Activated CD8-positive, alpha-beta memory T cell treated with anti-CD3 and anti-CD28 coated beads for 4 hours (primary cell): ENCODE results near the gene ZNF385B.

Experiments used
- DNase-seq, 2 donors: peaks; one replicate each; pipeline ENCODE4 v3.0.0-alpha.2; 2020; ENCODE audit warnings: low read depth in 2 of 2

ZNF385B gene

GRCh38 chr2:179554639-179555386 lies 306.6 kb downstream of the ZNF385B start:
- DNase-seq = no peak

GRCh38 chr2:179553382-179553781 lies 308.0 kb downstream of the ZNF385B start:
- no peak for DNase-seq

GRCh38 chr2:179551539-179552045 lies 309.8 kb downstream of the ZNF385B start:
- DNase-seq = no peak

GRCh38 chr2:179550849-179551248 lies 310.6 kb downstream of the ZNF385B start:
- no peak for DNase-seq

GRCh38 chr2:179550214-179550613 lies 311.2 kb downstream of the ZNF385B start:
- DNase-seq = no peak

GRCh38 chr2:179546656-179547055 lies 314.8 kb downstream of the ZNF385B start:
- no peak for DNase-seq

- DNase-seq = no peak
Measured at GRCh38 chr2:179545024-179545423, 316.4 kb downstream of the ZNF385B start.

GRCh38 chr2:179543361-179543901 lies 318.0 kb downstream of the ZNF385B start:
- no peak for DNase-seq

- DNase-seq = no peak
Measured at GRCh38 chr2:179541586-179541985, 319.8 kb downstream of the ZNF385B start.

GRCh38 chr2:179539124-179539511 lies 322.3 kb downstream of the ZNF385B start:
- no peak for DNase-seq

GRCh38 chr2:179538406-179539123 lies 322.8 kb downstream of the ZNF385B start:
- no peak for DNase-seq

GRCh38 chr2:179536185-179536584 lies 325.2 kb downstream of the ZNF385B start:
- DNase-seq = no peak

GRCh38 chr2:179533875-179534274 lies 327.5 kb downstream of the ZNF385B start:
- DNase-seq = no peak

GRCh38 chr2:179532863-179533278 lies 328.5 kb downstream of the ZNF385B start:
- no peak for DNase-seq

- DNase-seq = no peak
Measured at GRCh38 chr2:179528576-179529069, 332.8 kb downstream of the ZNF385B start.

GRCh38 chr2:179525340-179525739 lies 336.1 kb downstream of the ZNF385B start:
- no peak for DNase-seq

- DNase-seq = no peak
Measured at GRCh38 chr2:179524809-179525339, 336.5 kb downstream of the ZNF385B start.

GRCh38 chr2:179521944-179522343 lies 339.5 kb downstream of the ZNF385B start:
- DNase-seq = no peak

GRCh38 chr2:179518830-179519229 lies 342.6 kb downstream of the ZNF385B start:
- DNase-seq = no peak

GRCh38 chr2:179513181-179513580 lies 348.2 kb downstream of the ZNF385B start:
- DNase-seq = no peak

GRCh38 chr2:179512281-179513035 lies 349.0 kb downstream of the ZNF385B start:
- no peak for DNase-seq
